Measurements from ENCODE around the gene AGPAT1.
"Not testable (repeated sequence)": the region's sequence is repeated elsewhere in the genome, so short reads cannot be mapped to it uniquely, and the experiment has no call there.

AGPAT1 gene

DNA sequence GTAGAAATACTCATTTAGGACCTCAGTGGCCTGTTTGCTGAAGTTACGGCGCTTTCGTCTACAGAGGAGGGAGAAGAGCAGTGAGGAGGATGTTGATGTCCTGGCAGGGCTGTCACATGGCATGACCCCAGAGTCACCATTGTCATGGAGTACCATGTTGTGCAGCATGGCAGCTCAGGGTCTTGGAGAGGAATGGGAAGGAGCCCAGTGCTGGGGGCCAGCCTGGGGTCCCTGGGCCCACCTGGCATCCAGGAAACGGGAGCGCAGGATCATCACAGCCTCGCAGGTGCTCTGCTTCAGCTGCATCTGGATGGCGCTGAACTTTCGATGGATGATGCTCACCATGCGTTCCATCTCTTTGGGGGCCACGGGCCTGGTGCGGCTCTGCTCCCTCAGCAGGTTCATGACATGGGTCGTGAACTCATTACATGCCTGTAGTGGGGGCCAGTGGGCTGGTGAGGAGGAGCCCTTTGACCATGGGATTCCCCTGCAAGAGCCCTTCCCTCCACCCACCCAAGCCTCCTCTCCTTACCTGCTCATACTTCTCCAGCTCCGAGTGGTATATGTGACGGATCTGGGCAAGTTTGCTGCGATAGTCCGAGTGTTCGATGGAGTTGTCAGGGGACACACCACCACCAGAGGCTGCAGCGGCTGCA is 12.0 kb upstream of the AGPAT1 start:
- not testable (repeated sequence) for DNase-seq (ENCODE audit: extremely low spot score, insufficient read length, low read depth); FAIRE-seq

DNA sequence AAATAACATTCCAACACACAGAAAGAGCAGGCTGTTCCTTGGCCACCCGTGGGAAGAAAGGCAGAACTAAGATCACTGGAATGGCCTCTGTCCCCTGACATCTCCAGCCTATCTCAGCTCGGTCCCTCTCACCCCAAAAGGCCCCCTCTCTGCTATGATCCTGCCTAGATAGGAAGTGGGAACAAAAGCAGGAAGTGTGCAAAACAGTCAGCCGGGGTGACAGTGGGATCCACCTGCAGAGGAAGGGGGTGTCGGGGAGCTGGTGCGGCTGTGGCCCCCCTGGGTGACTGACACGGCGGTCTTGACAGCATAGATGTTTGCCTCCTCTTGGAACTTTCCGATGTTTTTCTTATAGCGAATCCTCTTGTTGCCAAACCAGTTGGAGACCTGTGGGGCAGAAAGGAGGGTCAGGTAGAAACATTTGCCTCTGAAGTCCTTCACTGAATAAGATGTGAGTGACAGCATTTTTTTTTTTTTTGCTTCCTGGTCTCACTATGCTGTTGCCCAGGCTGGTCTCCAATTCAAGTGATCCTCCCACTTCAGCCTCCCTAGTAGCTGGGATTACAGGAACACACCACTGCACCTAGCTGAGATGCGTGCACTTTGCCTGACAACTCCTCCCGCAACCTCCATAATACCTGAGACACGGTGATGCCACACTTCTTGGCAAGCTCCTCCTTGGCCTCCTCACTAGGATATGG is 11.3 kb upstream of the AGPAT1 start:
- DNase-seq (ENCODE audit: extremely low spot score, insufficient read length, low read depth) (no peak), FAIRE-seq (no peak)

DNA sequence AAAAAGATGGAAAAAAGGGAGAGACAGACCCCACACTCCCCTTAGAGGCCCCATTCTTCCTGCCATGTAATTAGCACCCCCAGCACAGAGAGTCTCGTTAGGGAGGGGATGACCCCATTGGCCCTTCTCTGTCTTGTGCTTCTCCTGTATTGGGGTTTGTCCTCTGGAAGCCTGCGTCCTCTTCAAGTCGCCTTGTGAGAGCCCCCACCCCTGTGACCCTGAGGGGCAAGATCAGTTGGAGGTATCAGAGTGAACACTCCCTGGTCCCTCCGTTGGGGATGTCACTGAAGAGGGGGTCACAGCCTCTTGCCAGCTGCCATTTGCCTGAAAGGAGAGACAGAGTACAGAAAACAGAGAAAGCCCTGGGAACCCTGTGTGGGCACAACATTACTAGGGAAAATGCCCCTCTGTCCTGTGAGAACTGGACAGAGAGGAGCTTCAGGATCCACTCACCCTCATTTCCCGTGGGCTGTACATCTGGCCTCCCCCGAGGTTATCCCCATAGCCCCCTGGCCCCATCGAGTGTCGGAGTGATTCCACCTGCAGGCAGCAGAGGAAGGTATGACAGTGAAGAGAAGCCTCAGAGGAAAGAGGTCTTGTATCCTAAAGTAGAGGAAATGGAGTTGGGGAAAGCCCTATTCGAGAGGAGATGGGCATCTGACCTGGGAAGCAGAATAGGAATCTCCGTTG is 10.4 kb upstream of the AGPAT1 start:
- FAIRE-seq; DNase-seq (ENCODE audit: extremely low spot score, insufficient read length, low read depth): not testable (repeated sequence)

DNA sequence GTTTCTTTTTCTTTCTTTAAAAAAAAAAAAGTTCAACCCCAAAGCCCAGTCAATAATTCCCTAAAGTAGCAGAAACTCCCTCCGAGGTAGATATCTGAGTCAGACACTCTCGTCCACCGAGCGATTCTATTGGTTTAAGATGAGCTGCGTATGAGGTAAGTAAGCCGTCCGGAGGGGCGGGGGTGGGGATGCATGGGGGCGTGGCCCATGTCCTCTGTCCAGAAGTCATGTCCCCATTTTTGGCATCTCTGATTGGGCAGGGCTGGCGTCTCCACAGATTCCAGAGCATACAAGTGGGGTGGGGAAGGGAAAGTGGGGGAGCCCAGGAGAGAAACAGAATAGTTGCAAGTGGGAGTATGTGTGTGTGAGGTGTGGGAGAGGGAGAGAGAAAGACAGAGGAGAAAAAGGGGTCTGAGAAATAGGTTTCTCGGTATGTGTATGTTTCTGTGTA is 9.8 kb upstream of the AGPAT1 start:
- peak; percentile 90 for FAIRE-seq
- DNase-seq (ENCODE audit: extremely low spot score, insufficient read length, low read depth): not testable (repeated sequence)

DNA sequence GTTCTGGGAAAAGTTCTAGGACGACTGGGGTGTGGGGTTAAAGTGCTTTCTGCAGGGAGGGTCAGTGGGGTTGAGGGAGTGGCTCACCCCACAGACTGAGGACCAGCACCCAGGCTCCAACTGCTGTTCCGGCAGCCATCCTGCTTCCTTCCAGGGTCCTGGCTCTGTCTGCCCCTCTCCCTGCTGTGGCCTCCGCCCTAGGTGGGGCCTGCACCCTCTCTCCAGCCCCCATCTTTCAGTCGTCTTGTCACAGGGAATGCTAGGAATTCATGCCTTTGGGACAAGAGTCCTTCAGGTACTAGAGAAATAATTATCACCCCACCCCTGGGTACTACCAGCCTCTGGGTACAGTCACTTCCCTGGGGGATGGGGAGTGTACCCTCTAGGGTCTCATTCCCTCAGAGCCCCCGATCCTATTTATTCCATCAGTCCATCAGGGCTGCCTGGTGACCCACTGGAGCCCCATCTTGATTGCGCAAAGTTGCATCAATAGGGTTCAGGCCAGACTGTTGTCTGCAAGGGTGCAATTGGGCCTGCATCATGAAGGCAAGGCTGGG is 8.3 kb upstream of the AGPAT1 start, which contains the start of gene AGER:
Gene AGER (minus strand): TSS at position 170 of the 557 bp plus-strand sequence. CDS start 31 bp downstream, at position 139.
- no peak for DNase-seq (ENCODE audit: extremely low spot score, insufficient read length, low read depth)
- no peak for FAIRE-seq

DNA sequence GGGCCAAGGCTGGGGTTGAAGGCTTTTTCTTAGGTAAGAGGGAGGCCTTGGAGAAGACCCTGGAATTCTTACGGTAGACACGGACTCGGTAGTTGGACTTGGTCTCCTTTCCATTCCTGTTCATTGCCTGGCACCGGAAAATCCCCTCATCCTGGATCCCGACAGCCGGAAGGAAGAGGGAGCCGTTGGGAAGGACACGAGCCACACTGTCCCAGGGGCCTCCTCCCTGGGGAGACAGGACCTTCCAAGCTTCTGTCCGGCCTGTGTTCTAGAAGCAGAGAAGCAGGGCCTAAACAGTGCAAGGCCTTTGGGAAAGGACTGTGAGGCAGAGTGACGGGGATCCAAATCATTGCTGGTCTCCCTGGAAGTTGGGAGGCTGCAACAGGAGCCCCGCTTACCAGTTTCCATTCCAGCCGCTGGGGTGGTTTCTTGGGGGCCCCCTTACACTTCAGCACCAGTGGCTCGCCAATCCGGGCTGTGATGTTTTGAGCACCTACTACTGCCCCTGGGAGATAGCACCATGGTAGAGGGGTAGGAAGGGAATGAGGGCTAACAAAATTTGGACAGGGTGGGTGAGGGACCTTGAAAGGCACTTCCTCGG is 7.7 kb upstream of the AGPAT1 start:
- DNase-seq (ENCODE audit: extremely low spot score, insufficient read length, low read depth) (no peak), FAIRE-seq (no peak)

DNA sequence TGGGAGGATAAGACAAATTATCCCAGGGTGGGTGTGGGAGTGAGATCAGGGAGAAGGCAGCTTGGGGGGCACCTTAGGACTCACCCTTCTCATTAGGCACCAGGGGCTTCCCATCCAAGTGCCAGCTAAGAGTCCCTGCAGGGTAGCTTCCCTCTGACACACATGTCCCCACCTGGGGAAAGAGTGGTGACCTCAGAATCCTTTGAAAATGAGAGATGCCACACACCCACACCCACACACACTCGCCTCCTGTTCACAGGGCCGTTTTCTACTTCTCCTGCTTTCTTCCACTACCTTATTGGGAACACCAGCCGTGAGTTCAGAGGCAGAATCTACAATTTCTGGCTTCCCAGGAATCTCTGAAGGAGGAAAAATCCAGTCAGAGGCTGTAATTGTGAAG is 7.1 kb upstream of the AGPAT1 start:
- DNase-seq (ENCODE audit: extremely low spot score, insufficient read length, low read depth) (no peak), FAIRE-seq (no peak)

DNA sequence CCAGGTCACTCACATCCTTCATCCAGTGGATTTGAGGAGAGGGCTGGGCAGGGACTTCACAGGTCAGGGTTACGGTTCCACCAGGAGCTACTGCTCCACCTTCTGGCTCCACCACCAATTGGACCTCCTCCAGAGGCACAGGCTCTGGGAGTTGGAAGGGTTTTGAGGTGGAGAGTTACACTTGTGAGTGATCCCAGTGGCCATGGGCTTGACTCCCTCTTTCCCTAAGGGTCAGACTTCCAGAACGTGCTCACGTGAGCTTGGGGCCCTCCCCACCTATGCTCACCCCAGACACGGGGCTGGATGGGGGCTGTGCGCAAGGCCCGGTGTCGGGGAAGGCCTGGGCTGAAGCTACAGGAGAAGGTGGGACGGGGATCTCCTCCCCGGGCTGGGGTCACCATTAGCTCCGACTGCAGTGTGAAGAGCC is 6.7 kb upstream of the AGPAT1 start:
- no peak for DNase-seq (ENCODE audit: extremely low spot score, insufficient read length, low read depth)
- FAIRE-seq: no peak

DNA sequence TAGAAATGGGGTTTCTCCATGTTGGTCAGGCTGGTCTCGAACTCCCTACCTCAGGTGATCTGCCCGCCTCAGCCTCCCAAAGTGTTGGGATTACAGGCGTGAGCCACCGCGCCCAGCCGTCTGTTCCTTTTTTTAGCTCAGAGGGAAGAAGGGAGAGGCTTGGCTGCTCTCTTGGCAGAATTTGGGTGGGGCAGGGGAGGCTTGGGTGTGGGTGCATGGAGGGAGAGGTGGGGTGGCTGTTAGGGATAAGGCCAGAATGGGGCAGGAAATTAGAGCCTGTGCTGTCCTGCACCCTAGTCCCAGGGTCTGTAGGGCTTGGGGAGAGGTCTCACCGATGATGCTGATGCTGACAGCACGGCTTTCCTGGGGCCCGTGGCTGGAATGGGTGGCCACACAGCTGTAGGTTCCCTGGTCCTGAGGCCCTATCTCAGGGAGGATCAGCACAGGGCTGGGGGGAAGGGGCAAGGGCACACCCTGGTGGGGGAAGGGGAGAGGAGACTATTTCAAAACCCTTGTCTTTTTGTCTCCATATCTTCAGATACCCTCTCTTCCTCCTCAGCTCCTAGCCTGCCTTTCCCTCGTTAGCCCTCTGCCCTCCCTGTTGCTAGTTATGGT is 6.1 kb upstream of the AGPAT1 start:
- DNase-seq (ENCODE audit: extremely low spot score, insufficient read length, low read depth): no peak
- no peak for FAIRE-seq

DNA sequence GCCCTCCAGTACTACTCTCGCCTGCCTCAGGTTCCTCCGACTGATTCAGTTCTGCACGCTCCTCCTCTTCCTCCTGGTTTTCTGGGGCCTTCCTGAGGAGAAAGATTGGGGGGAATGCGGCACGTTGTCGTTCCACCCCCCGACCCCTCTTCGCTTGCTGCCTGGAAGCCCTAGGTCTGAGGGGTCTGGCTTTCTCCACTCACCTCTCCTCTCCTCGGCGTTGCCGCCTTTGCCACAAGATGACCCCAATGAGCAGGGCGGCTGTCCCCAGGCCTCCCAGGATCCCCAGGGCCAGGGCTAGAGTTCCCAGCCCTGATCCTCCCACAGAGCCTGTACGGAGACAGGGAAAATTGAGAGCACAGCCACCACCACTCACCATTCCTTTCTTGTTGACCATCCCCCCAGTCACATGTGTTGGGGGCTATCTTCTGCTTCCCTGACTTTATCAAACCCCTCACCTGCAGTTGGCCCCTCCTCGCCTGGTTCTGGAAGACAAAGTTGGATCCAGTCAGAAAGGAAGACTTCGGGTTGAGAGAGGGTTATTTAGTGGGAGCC is 5.3 kb upstream of the AGPAT1 start:
- DNase-seq (ENCODE audit: extremely low spot score, insufficient read length, low read depth) (no peak), FAIRE-seq (no peak)

DNA sequence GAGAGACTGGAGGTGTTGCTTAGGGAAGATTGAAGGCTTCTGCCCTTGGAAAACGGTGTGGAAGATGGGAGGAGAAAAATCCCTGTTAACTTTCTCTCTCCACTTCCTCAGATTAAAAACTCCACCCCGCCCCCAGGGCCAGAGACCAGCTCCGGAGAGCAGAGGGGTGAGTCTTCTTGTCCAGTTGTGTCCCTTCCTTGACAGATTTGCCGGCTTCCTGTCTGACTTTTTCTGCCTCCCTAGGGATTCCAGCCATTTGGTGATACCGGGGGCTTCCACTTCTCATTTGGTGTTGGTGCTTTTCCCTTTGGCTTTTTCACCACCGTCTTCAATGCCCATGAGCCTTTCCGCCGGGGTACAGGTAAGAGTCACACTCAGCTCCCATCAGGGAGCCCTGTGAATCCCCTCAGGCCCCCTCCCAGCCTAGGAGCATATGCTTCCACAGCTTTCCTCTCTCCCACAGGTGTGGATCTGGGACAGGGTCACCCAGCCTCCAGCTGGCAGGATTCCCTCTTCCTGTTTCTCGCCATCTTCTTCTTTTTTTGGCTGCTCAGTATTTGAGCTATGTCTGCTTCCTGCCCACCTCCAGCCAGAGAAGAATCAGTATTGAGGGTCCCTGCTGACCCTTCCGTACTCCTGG is 4.0 kb upstream of the AGPAT1 start:
- FAIRE-seq: no peak
- DNase-seq (ENCODE audit: extremely low spot score, insufficient read length, low read depth): no peak

DNA sequence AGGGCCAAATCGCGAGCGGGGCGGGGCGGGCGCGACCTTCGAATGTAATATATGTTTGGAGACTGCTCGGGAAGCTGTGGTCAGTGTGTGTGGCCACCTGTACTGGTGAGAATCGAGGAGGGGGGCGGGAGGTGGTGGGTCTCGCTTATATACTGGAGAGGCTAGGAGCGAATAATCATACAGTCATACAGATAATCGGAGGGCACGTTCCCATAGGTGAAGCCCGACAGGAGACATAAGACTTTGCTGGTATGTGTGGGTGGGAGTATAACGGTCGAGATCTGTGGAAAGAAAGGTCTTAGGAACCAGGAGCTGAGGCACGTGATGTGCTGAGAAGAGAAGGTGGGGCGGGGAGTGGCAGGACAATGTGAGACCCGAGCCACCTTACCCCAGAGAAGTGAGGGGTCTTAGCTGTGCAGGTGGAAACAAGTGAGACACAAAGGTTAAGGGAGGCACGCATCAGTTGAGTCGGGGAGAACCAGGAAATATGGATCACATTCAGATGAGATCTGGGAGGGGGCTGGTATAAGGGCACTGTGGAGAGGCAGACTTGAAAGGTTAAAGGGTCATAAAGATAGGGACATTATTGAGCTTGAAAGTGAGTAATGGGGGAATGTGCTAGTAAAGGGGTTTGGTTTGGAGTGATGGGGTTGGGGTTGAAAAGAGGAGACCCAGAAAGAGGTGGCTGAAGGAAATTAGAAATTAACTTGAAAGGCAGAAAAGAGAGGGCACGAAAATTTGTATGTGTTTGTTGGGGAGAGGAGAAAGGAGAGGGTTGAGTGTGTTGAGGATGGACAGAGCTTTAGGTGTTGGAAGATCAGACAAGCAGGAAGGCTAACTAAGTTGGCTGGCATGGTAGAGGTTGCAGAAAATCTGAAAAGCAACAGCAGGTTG is 2.9 kb upstream of the AGPAT1 start:
- DNase-seq (ENCODE audit: extremely low spot score, insufficient read length, low read depth) (no peak), FAIRE-seq (no peak)

DNA sequence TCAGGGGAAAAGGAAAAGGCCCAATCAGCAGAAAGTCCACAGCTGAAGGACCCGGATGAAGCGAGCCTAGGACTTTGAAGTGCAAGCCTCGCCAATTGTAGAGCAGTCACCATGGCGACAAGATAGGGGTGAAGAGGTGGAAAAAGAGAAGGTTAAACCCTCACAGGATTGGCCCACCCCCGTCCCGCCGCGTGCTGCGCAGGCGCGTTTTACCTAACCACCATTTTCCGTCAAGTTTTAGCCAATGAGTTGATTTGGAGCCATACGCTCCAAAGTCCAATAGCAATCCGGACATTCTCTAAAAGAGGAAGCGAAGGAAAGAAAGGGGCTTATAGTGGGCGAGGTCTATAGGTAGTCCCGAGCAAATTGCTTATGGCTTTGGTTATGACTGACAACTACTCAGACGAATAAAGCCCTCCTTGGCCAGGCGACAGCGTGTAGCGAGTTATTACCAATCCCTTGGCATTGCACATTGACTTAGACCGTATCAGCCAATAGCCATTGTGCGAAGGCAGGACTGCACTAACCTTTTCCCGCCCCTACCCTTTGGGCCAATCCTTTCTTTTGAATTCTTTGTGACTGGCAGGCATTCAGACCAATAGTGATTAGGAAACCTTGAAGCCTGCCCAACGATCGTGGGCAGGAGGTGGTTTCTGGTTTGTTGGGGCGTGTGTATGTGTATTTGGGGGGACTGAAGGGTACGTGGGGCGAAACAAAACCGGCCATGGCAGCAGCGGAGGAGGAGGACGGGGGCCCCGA is 2.1 kb upstream of the AGPAT1 start, which contains the start of gene RNF5:
Gene RNF5 (plus strand): TSS at position 618 of the 759 bp plus-strand sequence. CDS start 107 bp downstream, at position 725.
- DNase-seq (ENCODE audit: extremely low spot score, insufficient read length, low read depth): peak; percentile 83
- peak; percentile 99 for FAIRE-seq

DNA sequence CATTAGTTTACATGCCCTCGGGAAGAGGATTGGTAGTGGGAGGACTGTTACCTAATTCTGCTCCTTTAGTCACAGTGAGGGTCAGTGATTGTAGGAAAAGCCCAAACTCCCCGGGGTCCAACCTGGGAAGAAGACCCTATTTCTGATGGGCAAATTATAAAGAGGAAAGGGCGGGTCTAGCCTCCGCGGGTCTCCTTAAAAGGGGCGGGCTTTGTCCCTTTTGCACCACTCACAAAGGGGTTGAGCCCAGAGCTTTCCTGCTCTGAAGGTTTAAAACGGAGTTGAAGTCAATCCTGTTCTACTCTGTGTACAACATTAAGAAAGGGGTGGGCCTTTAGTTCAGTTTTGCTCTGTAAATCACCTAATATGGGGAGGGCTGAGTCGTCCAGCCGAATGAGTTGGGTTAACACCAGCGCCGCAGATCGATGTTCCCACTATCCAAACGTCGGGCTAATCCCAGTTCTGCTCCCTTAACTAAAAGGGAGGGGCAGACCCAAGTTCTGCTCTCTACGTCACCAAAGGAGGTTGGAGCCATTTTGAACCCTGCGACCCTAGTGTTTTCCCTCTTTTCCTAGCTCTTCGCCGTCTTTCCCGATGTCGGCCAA is 1.4 kb upstream of the AGPAT1 start:
- FAIRE-seq (peak; percentile 46), DNase-seq (ENCODE audit: extremely low spot score, insufficient read length, low read depth) (no peak)

DNA sequence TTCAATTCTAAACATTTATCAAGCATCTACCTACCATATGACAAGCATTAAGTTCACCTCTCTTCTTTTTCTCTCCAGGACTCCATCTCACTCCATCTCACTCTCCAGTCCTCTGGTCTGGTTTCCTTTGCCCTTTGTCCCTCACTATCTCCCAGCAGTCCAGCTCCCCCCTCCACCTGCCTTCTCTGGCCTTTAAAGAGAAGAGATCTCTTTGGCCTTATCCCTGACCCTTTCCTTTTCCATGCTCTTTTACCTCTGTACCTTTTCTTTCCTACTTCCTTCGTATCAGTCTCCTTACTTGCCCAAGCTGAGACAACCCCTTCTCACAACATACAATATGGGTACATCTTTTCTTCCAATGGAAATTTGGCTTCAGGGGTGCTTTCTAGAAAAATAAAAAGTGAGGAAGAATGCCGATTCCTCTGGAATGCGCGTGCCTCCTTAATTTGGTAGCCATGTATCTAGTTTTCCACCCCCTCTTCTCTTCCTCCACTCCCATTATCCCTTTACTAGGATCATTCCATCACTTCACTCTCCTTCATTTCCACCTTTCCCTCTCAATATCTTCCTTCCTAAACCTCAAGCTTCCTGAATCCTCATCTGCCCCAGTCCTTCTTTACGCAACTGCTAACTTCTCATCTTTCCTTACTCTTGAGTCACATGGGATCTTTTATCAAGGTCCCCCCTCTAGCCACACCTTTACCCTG is 745 bp upstream of the AGPAT1 start:
- FAIRE-seq: no peak

DNA sequence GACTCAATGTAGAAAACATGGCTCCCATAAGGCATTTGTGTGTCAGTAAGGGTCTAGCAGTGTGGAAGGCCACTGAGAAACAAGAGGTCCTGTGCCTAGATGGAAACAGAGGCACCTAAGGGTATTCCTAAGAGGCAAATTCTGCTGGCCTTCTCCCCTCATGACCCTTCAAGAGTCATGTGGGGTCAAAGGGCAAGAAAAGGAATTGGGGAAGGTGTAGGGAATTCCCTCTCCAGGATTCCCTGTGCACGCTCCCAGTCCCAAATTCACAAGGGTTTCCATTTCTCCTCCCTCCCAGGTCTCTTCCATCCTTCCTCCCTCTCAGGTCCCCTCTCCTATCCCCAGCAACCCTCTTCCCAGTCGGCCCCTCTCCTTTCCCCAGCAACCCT is 568 bp downstream of the AGPAT1 start:
- no peak for FAIRE-seq
- no peak for DNase-seq (ENCODE audit: extremely low spot score, insufficient read length, low read depth)

More for the DNA sequence above, 745 bp upstream of the AGPAT1 start:
- DNase-seq (ENCODE audit: extremely low spot score, insufficient read length, low read depth): no peak

Data from GM18507 (cell line).